ENCODE results near the gene CLDN4.

DNA sequence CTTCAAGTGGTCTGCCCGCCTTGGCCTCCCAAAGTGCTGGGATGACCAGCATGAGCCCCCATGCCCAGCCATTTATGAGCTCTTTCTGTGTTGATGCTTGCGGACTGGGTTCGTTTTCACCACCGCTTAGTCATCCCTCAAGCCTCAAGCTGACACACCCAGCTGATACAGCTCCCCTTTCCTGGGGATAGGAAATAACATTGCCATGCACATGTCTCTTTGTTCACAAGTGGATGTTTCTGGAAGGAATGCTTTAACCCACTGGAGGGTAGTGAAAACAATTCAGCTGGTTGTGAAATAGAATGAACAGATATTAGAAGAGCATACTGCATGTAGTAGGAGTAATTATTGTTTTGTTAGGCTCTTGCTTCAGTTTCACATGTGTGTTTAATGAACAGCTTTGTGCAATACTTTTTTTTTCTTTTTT, 20.0 kb downstream of the CLDN4 start:
- TF ChIP-seq, protein P1, sequence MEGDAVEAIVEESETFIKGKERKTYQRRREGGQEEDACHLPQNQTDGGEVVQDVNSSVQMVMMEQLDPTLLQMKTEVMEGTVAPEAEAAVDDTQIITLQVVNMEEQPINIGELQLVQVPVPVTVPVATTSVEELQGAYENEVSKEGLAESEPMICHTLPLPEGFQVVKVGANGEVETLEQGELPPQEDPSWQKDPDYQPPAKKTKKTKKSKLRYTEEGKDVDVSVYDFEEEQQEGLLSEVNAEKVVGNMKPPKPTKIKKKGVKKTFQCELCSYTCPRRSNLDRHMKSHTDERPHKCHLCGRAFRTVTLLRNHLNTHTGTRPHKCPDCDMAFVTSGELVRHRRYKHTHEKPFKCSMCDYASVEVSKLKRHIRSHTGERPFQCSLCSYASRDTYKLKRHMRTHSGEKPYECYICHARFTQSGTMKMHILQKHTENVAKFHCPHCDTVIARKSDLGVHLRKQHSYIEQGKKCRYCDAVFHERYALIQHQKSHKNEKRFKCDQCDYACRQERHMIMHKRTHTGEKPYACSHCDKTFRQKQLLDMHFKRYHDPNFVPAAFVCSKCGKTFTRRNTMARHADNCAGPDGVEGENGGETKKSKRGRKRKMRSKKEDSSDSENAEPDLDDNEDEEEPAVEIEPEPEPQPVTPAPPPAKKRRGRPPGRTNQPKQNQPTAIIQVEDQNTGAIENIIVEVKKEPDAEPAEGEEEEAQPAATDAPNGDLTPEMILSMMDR (optimal IDR thresholded peaks at IDR 0.05 in 1 of 3, IDR thresholded peaks at IDR 0.05 in 1 of 3, conservative IDR thresholded peaks at IDR 0.05 in 1 of 3; ENCODE audit: extremely low read depth in 1 of 3, insufficient read depth in 2 of 3, low read length in 3 of 3), result no peak
- TF ChIP-seq EZH2 (IDR thresholded peaks at IDR 0.05; ENCODE audit: low read length), result no peak
